Stimulated activated CD4-positive, alpha-beta T cell treated with anti-CD3 and anti-CD28 coated beads, TNF-alpha, amount 100 ng/mL, for 1 hour (primary cell): ENCODE measurements around the gene FBXO38.
"Not testable (repeated sequence)": the region's sequence is repeated elsewhere in the genome, so short reads cannot be mapped to it uniquely, and the experiment has no call there.

Source experiments
- DNase-seq, 3 donors: peaks; one replicate each; pipeline ENCODE4 v3.0.0-alpha.2; 2020; ENCODE audit warnings: low read depth in 3 of 3, low spot score in 1 of 3

The FBXO38 gene

DNA sequence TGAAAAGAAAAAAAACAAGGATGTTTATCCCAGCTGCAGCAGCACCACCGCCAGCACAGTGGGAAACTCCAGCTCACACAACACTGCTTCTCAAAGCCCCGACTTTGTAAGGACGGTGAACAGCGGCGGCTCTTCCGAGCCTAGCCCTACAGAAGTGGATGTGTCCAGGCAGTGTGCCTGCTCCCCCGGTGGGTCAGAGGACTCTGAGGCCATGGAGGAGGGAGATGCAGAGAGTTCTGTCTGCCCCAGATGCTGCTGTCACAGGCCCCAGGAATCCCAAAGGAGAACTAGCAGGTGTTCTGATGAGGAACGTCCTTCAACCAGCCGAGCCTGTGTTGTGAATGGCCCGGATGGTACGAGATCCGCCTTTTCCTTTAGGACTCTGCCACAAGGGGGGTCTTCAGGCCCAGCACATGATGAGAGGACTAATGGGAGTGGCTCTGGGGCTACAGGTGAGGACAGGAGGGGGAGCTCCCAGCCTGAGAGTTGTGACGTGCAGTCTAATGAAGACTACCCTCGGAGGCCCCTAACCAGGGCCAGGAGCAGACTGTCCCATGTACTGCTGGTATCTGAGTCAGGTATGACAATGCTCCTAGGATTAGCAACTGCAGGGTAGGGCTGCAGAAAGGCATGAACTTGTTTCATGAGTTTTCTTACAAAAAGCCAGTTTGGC lies 43.7 kb downstream of the FBXO38 start:
- no peak for DNase-seq

DNA sequence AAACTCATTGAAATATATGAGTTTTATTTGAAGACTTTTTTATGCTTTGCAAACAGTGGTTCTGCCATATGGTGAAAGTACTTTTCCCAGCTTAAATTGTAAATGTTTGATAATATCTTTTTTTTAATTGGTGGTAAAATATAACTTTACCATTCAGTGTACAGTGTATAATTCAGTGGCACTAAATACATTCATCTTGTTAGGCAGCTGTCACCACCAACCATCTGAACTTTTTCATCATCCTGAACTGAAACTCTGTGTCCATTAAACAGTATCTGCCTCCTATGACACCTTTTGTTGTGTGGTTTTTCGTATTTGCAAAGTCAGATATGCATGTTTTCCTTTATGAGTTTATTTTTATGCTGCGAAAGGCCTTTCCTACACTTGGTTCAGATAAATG lies 45.1 kb downstream of the FBXO38 start:
- no peak for DNase-seq

DNA sequence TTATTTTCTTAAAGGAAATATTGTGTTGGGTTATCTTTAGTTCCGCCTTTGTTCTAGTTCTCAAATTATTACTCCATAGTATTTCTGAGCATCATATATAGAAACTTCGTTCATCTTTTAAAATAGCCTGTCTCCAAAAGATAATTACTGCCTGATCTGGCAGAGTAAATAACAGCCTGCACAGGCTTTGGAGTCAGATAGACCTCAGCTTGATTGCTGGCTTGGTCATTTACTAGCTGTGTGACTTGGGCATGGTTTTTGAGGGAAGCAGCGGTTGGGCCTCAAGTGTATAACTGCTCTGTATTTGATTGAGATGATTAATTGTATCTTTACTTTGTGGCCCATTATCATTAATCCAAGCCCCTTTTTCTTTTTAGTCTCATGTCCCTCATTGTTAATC lies 50.1 kb downstream of the FBXO38 start:
- no peak for DNase-seq

DNA sequence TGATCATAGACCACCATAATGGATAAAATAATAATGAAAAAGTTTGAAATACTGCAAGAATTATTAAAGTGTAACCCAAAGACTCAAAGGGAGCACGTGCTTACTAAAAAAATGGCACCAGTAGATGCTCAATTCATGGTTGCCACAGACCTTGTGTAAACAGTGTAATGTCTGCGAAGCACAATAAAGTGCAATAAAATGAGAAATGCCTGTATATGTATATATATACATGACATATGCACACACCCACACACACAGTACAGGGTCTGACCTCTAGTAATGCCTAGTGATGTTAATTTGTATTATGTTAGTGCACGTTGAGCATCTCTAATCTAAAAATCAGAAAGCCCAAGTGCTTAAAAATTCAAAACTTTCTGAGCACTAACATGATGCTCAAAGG lies 52.3 kb downstream of the FBXO38 start:
- DNase-seq: no peak

DNA sequence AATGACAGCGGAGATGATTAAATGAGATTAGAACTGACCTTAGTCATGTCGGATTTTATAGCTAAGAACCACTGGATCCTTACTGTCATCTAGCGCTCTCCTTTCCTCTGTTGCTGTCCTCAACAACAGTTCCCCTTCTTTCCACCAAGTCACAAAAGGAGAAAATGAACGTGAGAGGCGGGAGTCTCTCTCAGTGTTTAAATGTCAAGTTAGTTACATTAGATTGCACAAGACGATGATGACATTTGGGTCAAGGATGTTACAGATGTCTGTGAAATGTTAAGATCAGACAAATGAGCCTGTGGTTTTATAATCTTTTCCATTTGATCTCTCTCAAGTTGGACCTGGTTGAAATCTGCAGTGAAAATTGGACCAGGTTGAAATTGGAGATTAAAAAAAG lies 53.5 kb downstream of the FBXO38 start:
- no peak for DNase-seq

DNA sequence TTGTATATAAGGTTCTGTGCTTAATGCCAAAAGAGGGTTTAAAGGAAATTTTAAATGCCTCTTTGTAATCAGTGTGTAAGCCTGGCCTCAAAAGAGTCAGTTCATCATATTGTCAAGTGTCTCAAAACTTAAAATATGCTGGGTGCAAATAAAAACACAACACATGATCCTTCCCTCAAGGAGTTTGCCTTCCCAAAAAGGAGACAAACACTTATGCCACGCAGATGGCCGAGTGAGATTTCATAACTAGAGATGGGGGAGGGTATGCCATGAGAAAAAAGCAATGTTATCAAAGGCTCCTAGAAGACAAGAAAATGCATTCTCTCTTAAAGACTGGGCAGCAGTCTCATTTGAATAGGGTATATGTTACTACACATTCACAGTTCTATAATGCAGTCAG lies 55.2 kb downstream of the FBXO38 start:
- DNase-seq: no peak

DNA sequence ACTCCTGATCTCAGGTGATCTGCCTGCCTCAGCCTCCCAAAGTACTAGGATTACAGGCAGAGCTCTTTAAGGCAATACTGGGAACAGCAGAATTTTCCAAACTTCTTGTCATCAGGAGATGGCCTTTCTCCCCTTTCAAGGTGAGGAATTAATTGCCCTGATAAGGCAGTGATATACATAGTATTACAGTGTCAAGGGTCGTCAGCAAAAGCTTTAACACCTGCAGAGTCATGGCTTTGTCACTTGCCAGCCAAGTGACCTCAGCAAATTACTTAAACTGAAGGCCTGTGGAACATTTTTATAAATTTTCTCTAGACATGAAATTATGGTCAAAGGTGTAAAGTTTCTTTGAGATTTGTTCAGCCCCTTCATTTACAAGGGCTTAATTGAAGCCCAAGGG lies 59.5 kb downstream of the FBXO38 start:
- no peak for DNase-seq

DNA sequence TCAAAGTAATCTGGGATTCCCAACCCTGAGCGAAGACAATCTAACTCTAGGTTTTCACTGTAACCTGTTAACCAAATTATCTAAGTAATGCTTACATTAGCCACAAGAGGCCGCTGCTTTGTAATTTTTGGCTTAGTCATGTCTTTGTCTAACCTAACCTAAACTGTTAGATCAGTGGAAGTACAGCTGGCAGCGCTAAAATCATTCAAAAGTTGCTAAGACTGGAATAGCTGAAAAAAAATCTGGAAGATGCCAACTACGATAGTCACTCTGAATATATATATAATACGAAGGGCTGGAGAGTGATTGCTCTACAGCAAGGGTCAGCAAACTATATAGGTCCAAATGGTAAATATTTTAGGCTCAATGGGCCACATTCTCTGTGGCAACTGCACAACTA lies 60.2 kb downstream of the FBXO38 start:
- no peak for DNase-seq

DNA sequence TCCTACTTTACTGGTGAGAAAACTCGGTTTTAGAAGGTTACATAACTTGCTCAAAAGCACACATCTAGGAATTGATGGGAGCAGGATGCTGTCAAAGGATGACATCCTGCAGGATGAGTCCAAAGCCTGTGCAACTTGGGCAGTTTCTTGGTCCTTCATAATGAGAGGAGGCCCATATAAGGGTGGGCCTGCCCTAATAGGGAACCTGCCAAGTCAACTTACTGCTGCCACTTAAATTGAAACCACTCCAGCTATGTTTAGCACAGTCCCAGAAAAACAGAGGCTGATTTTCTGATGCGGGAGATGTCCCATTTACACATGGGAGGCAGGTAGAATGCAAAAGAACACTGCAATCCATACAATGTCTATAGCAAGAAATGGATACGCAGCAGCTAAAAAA lies 61.8 kb downstream of the FBXO38 start:
- no peak for DNase-seq

DNA sequence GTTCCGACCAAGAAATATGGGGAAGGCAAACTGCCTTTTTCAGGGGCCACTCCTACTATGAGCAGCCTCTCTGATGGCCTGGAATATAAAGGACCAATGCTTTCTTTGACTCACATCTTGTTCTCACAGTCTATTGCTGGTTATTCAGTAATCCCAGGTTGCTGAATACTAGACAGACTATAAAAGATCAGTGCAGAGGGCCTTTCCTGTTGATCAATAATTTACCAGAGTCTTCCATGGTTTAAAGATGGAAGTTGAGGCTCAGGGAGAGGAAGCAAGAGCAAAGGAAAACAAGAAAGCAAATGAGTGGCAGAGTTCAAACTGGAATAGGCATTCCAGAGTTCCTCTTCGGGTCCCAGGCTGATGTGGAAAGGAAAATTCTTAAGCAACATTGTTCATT lies 62.9 kb downstream of the FBXO38 start:
- no peak for DNase-seq

DNA sequence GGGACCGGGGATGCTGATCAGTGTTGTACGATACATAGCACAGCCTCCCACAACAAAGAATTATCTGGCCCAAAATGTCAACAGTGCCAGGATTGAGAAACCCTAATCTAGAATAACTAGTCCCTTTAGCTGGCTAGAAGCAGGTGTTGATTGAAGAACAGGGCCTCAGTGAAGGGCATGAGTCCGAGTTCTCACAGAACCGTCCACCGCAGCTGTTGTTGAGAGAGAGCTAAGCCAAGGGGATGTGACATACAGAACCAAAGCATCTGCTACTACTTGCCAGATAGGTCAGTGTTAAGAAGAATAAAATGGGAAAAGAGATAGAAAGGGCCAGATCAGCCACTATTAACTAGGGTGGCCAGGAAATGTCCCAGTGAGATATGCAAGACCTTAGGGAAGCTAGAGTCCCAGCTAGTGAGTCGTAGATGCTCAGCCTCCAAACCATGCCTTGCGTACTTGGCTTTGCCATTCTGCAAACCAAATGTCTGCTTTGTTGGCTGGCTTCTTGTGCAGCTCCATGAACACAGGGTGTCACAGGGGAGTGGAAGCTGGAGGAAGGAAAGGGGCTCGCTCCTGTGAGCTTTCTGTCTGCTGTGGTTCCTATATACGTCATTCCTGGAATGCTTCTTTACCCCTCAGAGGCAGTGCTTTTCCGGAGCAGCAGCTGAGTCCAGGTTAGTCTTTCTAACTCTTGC lies 68.9 kb downstream of the FBXO38 start:
- no peak for DNase-seq

DNA sequence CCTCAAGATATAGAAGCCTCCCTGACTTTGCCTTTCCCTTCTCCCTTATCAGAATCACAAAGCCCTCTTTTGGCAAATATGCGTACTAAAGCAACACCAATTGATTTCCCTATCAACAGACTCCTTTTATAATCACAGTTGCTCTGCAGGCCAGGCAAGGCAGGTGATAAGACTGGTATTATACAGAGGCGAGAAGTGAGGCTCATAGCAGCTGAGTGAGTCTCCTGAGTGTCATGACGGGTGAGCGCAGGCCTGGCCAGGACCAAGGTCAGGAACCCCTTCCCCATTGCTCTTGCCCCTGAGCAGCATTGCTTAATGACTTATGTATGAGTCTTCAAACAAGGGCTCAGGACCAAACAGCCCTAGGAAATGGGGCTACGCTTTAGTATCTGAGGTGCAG lies 70.8 kb downstream of the FBXO38 start:
- DNase-seq: no peak

DNA sequence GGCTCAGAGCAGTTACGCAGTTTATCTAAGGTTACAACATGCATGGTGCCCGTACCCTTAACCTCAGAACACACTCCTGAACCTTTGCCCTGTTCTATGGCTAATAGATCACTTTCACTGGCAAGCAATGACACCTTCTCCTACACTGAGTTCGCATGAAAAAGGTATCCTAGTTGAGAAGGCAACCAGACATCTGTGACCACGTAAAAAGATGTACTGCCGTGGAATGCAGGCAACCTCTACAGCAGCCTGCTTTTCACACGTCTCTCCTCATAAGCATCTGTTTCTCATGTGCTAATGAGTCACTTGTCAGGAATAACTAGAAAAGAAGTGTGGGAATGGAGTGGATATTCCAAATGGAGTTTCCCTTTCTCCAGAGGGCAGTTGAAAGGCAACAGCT lies 71.4 kb downstream of the FBXO38 start:
- no peak for DNase-seq

DNA sequence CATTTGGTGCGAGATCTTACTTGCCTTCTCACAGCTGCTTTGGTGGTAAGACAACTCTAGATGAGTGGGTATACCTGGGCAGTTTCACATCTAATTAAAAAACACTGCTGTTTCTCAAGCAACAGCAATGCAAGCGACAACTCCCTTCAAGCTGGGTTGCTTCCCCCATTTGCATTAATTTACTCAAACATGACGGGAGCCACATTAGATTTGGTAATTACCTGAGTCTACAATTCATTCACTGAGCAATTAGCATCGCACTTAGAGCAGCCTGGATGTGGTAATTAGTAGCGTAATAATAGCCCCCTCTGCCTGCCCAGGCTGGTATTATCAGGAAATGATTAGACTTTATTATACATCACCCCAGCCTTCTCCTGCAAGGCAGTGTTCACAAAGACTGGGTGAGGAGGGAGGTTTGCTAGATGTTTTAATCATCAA lies 73.4 kb downstream of the FBXO38 start:
- DNase-seq: no peak

DNA sequence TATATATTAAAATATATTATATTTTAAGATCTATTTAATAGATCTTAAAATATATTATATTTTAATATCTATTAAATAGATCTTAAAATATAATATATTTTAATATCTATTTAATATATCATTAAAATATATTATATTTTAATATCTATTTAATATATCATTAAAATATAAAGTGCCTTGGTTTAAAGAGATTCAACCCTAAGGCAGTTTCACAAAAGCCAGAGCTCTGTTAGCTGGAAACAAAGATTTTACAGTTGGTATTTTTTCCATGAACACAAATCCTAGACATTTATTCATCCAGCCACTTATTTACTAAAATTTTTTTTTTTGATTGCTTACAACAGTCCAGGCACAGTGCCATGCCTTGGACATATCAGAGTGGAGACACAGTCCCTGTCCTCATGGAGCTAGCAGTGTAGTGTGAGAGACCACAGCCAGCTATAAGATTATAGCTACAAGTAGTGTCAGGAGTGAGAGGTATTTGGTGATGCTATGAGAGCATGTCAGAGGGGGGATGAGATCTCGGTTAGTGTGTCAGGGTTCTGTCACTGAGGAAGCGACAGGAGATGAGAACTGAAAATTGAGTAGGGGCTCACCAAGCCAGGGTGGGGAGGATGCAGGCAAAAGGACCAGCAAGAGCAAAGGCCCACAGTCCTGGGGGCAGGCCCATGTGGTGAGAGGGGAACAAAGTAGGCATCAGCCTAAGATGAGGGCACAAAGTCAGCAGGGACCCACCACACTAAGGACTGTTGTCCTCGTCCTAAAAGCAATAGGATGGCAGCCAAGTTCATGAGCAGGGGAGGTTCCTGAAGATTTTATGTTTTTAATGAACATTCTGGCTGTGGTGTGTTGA lies 74.5 kb downstream of the FBXO38 start:
- no peak for DNase-seq

DNA sequence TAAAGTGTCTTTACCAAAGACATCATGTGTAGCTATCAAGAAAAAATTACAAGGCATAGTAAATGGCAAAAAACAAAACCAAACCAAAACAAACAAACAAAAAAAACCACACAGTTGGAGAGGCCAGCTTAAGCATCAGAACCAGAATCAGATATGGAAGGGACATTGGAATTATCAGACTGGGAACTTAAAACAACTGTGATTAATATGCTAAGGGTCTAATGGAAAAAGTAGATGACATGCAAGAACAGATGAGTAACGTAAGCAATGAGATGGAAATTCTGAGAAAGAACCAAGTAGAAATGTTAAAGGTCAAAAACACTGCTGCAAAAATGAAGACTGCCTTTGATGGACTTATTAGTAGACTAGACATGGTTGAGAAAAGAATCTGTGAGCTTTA lies 75.9 kb downstream of the FBXO38 start:
- DNase-seq: no peak

DNA sequence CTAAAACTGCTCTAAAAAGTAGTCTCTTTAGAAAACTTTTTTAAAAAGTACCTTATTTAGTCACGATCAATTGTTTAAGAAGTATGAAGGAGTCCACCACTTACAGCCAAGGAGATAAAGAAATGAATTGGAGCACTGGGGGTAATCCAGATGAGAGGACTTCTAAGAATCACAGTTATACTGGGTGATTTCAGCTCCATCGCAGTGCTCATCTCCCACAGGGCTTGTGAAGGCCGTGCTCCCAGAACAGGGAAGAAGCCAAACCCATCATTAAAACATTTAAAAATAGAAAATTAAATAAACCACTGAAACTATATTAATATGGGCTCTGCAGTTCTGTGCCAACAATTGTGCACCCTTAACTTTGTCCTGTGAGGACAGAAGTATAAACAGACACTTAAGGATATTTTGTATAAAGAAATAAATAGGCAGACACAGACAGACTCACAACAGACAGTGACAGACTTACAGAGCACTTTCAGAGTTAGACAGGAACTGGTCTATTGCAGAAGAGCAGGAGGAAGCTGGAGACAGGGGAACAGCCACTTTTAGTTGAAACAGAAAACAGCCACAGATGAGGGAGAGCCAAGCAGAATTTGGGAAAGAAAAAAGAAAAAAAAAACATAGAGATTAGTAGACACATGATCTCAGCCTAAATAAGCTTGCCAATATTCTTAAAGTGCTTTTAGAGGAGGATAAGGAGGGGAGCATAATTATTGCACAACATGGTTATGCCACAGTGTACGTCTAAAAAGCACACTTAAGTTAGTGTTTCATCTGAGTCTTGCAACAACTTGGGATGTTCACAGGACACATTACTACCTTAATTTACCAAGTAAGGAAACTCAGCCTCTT lies 81.8 kb downstream of the FBXO38 start:
- no peak for DNase-seq

DNA sequence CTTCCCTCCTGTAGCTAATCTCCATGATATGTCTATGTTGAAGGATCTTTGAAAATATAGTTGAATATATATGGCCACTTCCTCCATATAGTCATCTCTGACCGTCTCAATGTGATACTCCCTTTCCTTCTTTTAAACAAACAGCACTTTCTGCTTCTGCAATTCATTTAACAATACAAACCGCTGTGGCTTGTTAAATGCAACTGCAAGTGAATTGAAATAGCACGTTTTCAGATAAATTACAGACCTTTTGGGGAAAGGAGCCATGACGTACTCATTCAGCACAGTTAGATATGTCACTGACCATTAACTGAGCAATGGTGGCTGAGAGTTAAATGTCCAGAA lies 82.5 kb downstream of the FBXO38 start:
- no peak for DNase-seq

DNA sequence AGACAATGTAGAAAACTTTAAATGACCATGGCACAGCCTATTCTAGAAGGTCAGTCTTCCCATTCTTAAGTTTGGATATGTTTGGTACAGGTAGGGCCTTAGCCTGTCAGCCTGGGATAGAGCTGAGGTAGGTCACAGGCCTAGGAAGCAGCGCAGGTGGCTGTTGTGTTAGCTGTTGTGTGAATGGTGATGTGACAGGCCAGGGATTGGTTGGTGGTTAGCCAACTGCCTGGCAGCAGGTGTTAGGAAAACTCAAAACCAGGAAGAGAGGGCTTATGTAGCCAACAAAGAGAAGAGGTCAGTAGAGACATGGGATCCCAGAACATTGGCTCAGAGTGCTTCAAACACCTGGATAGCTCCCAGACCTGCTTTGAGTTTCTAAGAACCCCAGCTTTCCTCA lies 84.2 kb downstream of the FBXO38 start:
- DNase-seq: no peak

DNA sequence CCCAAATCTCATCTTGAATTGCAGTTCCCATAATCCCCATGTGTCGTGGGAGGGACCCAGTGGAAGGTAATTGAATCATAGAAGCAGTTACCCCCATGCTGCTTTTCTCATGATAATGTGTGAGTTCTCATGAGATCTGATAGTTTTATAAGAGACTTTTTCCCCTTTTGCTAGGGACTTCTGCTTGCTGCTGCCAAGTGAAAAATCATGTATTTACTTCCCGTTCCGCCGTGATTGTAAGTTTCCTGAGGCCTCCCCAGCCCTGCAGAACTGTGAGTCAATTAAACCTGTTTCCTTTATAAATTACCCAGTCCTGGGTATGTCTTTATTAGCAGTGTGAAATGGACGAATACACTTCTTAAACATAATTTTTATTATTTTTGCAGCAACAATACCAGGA lies 85.0 kb downstream of the FBXO38 start:
- not testable (repeated sequence) for DNase-seq

DNA sequence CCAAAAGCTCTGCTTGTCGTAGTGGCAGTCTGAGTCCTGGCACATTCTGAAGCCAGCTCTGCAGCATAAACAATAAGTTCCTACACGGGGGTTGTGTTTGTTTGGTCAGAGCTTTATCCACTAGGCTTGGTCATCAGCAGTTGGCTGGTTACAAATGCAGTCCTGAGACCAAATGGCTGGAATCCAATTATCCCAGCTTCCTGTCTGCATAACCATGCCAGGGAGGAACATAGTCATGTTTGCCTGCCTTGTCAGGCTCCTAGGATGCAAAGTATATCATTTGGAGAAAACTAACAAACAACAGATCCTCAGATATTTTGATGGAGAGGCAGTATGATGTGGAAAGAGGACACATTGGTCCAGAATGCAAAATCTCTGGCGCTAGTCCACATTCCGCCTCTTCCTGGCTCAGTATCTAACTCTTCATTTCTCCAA lies 85.8 kb downstream of the FBXO38 start:
- no peak for DNase-seq
